NCI-H2227 treated with DMSO at 0.1 percent for 48 hours (cell line): Measurements from ENCODE around the gene XRCC6.
"Not testable (repeated sequence)": the region's sequence is repeated elsewhere in the genome, so short reads cannot be mapped to it uniquely, and the experiment has no call there.

Experiments
- DNase-seq: peaks from one replicate; lab custom pipeline; 2025; lab: John Stamatoyannopoulos, UW

XRCC6 gene

DNA sequence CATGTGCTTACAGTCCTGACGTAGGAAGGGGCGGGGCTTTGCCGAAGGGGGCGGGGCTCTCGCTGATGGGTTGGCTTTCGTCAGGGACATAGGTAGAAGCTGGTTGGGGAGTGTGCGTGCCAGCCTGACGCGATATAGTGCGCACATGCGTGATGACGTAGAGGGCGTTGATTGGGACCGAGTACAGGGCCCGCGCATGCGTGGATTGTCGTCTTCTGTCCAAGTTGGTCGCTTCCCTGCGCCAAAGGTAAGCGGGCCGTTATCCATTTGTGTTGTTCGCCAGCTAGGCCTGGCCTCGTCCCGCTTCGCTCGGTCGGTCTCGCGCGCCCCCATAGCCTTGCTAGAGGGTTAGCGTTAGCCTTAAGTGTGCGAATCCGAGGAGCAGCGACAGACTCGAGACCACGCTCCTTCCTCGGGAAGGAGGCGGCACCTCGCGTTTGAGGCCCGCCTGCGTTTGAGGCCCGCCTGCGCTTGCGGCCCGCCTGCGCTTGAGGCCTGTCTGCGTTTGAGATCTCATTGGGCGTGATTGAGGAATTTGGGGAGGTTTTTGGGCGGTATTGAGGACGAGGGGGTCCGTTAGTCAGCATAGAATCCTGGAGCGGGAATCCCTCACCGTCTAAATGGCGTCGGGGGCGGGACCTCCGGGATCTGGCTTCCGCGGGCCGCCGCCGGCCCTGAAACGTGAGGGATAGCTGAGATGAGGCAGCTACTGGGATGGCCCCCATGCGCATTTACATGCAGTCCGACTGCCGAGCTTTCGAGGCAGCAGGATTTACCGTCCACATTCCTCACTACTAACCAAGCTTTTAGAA is at the start of gene XRCC6:
Gene XRCC6, plus strand, starts transcription at position 197 of the 812 bp plus-strand sequence. CDS start 710 bp downstream, outside the sequence.
- peak; percentile 96 for DNase-seq

DNA sequence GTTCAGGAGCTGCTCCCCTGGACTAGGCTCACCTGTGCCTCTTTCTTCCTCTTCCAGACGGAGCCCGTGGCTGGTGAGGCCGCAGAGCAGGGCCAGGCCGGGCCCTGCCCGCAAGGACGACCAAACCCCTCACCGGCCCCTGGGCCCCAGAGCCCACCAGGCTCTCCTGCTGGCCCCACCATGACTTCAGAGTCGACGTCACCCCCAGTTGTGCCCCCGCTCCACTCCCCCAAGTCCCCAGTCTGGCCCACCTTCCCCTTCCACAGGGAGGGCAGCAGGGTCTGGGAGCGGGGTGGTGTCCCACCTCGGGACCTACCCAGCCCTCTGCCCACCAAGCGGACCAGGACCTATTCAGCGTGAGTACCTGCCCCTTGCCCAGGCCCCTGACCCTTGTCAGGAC is 49.3 kb upstream of the XRCC6 start:
- DNase-seq, result no peak

DNA sequence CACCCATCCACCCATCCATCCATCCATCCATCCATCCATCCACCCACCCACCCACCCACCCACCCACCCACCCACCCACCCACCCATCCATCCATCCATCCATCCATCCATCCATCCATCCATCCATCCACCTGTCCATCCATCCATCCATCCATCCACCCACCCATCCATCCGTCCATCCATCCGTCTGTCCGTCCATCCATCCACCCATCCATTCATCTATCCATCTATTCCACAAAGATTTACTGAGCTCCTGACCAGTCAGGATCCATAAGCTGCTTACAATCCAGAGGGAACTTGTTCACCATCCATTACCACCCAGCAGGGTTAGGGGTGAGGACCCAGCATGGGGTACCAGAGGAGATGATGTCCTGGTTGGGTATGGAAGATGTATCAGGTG is 48.8 kb upstream of the XRCC6 start:
- not testable (repeated sequence) for DNase-seq

DNA sequence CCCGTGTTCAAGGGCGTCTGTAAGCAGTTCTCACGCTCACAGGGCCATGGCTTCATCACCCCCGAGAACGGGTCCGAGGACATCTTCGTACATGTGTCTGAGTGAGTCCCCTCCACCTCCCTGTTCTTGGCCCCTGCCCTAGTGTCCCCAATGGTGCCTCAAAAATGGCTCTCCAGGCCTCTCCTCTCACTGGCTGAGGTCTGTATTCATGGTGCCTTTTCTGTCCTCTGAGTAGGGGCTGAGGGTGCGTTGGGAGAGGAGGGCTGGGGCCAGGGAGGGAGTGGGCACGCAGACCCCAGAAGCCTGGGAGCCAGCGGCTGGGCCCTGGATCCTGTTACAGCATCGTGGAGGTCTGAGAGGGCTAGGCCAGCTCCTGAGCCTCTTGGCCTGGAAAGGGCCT is 47.4 kb upstream of the XRCC6 start:
- no peak for DNase-seq

DNA sequence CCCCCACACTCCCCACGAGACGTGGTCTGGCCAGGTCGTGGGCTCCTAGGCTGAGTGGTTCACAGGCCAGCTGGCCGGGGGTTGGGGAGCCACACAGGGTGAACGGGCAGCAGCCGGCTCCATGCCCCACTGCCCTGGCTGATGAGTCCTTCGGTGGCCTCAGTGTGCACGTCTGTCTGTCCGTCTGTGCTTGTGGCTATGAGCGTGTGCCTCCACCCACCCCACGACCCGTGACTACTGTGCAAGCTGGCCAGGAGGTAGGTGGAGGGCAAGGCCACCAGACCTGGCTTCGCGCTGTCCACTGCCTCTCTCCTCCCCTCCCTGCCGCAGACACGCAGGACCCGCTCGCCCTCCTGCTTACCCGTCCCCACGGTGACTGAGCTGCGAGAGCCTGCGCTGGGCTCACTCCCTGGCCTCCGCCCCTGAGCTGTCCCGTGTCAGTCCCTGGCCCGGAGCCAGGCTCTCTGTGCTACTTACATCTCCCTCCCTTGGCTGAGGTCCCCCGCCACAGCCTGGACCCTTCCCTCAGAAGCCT is 46.2 kb upstream of the XRCC6 start:
- DNase-seq, result no peak

DNA sequence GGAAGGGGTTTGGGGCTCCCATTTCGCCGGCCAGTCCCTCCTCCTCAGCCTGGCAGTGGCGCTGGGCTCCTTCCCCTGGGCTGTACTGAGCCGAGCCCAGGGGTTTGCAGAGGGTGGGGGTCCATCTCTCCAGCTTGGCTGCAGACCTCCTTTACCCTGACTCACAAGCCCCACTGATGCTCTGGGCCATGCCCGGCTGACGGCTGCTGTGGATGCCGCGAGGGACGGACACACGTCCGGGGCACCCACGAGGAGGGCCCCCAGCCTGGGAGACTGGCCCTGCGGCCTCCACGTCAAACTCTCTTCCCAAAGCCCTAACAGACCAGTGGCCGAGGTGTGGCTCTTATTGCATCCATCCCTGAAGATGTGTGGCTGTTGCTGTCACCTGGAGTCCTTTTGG is 45.6 kb upstream of the XRCC6 start:
- DNase-seq, result no peak

DNA sequence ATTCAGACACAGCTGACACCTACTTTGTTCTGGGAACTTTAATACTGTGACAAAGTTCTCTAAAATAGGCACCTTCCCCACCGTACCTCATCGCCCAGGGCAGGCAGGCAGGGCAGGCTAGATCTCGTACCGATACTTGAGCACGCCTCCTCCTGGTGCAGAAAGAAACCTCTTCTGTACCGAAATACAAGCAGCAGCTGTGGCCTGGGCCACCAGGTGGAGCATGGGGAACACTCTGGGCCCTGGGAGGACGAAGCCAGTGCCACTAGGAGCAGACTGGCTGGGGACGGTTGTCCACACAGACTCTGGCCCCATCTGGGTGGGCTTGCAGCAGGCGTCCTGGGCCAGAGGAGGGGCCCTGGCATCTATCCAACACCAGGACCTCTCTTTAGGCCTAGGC is 44.2 kb upstream of the XRCC6 start:
- no peak for DNase-seq

DNA sequence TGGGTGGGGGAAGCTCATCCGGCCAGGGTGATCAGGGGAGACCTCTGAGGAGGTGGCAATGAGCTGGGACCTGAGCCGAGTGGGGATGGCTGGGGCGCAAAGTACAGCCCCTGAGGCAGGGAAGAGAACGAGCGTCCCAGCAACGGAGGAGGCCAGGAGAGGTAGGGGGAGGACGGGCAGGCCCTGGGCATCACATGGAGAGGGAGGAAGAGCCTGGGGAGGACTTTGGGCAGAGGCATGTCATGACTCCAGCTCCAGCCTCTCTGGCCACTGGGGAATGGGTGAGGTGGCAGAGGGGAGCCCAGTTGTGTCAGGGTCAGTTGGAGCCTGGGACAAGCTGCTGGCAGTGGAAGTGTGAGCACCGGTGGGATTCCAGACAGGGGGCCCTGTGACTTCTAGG is 43.0 kb upstream of the XRCC6 start:
- DNase-seq, result no peak

DNA sequence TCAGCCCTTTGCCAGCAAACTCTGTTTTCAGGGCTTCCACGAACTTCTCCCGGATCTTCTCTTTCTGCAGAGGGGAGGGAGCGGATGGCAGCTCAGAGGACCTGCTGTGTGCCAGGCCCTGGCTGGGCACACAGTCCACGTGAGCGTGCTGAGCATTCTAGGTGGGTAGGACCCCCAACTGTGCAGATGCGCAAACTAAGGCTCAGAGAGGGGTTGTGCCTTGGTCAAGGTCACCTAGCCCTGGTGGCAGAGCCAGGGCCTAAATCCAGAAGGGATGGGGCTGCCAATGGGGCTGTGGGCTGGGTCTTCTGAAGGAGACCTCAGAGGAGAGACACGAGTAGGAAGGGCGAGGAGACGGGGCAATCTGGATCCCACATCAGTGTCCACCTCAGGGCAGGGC is 42.3 kb upstream of the XRCC6 start:
- no peak for DNase-seq

DNA sequence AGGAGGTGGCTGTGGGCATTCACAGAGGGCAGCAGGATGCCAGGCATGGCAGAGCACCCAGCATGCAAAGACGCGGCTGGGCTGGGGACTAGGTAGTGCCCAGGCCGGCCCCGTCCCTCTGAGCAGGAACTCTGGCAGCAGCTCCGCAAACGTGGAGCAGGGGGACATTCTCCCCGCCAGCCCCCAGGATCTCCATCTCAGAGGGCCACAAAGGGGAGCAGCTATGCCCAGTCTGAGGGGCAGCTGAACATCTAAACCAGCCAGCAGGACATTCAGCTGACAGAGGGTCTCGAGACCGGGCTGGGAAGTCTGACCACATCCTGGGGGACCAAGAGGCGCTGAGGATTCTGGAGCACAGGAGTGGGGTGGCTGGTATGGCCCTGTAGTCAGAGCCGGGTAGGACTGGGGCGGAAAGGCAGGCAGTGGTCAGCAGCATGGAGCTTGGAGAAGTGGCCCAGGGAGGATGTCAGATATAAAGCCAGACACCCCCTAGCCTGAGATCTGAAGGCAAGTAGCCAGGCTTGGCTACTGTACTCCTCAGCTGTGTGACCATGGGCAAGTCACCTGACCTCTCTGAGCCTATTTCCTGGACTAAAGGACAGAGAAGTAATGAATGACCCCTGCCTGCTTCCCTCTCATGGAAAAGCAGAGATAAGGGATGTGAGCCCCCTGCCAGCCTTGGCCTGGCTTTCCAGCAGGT is 41.6 kb upstream of the XRCC6 start:
- no peak for DNase-seq

DNA sequence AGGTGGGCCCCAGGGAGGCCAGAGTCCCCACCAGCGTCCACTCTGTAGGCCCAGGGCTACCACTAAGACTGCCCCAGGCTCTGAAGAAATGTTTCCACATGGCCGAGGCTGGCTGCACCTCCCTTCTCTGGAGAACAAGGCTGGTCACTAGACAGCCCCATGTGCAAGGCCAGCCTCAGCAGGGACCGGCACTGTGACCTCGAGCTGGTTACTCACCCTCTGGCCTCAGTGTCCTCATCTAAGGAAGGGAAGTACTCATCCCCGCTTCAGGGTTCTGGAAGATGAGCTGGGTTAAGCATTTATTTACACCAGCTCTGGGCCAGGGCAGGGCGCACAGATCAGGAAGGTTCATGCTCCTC is 41.1 kb upstream of the XRCC6 start:
- DNase-seq, result no peak

DNA sequence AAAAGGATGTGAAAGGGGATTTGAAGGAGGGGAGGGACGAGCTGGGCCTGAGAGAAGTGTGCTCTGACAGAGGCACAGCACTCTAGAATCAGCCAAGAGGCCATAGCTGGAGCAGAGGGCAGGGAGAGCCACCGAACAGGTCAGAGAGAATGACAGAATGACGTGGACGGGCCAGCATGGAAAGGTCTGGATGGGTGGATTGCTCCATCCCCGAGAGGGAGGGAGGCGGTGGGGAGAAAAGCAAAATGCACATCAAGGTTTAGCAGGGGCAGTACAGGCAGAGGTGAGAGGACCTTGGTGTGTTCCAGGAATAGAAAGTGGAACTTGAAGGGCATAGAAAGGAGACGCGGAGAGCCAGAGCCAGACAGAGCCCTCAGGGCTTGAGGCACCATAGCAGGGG is 38.4 kb upstream of the XRCC6 start:
- DNase-seq, result no peak

DNA sequence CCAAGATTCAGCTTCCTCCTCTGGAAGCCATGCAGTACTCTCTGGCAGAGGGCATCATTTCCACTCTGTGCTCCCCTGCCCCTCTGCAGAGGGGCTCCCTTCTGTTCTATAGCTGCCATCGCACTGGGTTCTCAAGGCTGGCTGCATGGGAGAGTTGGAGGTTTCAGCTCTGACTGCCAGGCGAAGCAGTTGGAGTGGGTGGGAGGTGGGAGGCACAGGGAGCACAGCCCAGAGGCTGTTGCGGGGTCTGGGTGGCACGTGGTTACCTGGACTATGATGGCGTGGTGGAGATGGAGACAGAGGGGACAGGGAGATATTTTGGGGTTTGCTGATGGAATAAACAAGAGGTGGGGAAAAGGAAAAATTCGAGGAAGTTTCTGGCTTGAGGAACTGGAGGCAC is 36.2 kb upstream of the XRCC6 start:
- DNase-seq, result no peak

DNA sequence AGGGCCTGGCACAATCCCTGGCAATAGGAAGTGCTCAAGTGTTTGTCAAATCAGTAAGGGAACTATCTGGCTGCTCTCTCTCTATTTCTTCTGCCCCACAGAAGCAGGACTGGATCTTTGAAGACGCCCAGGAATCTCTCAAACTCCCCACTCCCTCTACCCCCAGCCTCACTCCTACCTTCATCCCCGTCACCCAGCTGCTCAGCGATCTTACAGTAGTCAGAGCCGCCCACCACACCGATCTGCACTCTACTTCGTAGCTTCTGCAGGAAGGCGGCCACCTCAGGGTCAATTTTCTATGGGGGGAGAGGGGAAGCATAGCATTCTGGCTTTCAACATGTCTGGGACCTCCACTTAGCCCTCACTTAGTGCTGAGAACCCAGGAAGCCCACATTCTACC is 35.2 kb upstream of the XRCC6 start:
- DNase-seq, result no peak

DNA sequence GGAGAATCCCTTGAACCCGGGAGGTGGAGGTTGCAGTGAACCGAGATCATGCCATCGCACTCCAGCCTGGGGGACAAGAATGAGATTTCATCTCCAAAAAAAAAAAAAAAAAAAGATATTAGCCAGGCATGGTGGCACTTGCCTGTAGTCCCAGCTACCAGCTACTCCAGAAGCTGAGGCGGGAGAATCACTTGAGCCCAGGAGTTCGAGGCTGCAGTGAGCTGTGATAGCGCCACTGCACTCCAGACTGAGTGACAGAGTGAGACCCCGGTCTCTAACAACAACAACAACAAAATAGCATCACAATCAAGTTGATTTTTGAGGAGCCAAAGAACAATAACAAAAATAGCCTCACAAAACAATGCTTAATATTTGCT is 33.8 kb upstream of the XRCC6 start:
- DNase-seq, result no peak

DNA sequence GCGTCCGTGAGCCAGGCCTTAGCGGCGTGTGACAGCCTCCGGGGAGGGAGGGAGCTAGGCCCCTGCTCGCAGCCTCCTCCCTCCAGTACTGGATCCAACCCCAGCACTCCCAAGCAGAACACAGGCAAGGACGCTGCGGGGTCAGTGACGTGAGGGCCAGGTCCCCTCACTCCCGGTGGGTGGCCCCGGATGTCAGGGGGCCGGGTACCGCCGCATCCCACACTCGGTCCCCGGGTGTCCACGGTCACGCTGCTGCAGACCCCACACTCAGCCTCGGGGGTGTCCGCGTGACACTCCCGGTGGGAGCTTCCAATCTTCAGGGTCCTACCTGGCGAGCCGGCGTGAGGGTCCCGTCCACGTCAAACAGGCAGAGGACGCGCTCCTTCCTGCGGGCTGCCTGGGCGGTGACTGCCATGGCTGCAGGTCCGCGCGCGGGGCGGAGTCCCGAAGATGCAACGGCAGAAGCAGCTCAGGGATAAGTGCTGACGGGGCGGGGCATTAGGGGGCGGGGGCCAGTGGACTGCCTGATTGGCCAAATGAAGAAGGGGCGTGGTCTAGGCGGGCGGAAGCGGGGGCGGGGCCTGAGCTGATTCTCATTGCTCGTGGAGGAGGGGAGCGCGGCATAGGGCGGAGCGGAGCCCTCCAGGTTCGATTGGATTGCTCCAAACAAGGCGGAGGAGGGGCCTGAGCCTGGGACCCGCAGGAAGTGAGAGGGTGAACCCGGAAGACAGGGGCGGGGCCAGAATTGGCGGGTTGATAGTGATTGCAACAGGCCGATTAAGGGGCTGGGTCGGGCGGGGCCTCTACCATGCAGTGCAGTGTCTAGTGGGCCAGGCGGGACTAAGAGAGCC is 31.5 kb upstream of the XRCC6 start, which contains the start of gene PMM1:
Gene PMM1, minus strand, starts transcription at position 450 of the 851 bp plus-strand sequence. Its CDS starts 35 bp downstream, at position 415.
- peak; percentile 97 for DNase-seq

DNA sequence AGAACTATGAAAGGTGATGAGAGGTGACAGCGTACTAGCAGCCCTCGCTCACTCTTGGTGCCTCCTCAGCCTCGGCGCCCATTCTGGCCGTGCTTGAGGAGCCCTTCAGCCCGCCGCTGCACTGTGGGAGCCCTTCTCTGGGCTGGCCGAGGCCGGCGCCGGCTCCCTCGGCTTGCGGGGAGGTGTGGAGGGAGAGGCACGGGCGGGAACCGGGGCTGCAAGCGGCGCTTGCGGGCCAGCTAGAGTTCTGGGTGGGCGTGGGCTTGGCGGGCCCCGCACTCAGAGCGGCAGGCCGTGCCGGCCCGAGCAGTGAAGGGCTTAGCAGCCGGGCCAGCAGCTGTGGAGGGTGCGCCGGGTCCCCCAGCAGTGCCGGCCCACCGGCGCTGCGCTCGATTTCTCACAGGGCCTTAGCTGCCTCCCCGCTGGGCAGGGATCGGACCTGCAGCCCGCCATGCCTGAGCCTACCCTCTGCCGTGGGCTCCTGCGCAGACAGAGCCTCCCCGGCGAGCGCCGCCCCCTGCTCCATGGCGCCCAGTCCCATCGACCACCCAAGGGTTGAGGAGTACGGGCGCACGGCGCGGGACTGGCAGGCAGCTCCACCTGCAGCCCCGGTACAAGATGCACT is 27.6 kb upstream of the XRCC6 start:
- not testable (repeated sequence) for DNase-seq

DNA sequence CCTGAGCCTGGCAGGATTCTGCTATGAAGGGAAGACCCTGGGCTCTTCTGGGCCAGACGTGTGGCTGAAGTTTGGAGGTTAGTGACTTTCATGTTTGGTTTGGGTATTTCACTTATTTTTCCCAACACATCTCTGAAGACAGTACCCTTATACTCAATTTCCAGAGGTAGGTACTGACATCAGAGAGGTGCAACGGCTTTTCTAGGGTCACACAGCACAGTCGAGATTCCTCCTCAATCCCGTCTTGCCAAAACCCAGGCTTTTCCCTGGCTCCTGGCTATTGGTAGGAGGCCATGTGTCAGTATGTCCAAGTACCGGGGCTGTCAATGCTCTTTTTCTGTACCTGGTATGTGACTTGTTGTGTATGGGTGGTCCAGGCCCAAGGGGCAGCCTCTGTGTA is 25.4 kb upstream of the XRCC6 start:
- no peak for DNase-seq

DNA sequence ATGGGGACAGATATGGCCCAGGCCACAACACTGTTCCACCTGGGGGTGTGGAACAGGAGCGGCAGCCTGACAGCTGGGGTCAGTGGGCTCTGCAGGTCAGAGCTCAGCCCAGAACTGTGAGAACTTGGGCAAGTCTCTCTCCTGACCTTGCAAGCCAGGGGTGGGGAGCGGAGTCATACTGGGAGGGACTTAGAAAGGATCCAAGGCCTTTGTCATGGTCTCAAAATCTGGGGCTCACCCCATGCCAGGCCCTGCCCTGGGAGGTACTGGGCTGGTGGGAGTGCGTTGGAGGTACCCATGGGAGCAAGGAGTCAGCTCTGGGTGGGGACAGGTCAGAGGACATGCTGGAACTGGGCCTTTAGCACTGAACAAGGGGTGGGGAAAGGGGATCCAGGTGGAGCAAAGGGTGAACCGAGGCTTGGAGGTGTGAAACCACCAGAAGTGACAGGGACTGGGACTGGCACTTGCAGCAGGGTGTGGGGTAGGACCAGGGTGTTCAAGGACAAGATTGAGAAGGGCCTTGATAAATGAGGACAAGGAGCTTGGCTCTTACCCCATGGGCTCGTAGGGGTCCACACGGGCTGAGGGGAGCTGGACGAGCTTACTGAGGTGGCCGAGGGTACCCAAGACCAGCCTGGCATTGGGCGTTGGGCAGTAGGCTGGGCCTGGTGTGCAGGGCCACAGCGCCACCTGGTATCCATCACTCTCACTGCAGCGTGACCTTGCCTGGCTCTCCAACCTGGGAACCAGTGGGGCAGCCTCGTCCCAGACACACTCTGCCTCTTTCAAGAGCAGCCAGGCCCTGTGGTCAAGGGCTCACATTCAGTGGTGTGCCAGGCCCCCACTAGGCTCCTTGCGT is 24.1 kb upstream of the XRCC6 start:
- peak; percentile 20 for DNase-seq

DNA sequence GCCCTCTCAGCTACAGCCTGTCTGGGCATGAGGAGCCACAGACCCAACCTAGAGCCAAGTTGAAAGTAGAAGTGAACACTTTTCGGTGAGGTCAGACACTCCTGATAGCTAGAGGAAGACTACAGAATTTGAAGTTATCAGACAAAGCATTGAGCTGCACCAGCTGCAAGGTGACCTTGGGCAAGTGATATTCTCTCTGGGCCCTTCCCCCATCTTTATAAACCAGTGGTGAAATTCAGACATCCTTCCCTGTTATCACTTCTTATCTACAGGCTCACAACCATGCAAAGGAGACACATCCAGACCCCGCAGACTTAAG is 23.5 kb upstream of the XRCC6 start:
- no peak for DNase-seq

DNA sequence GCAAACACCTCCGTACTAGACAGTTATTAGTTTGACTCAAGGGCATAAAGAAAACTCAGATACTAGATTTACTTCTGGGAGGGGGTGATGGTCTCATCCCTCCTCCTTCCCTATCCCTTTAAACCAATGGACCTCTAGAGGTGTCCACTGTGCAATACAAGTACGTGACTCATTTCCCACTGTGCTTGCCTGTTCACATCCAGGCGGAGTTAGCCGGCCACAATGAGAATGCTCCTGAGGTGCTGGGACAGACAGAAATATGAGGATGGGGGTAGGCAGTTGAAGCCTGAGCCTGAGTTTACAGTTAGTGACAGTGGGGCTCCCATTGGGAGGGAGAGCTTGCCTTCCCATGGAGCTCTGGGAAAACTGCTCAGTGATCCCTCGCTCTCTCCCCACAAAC is 23.0 kb upstream of the XRCC6 start:
- DNase-seq, result no peak
